HepG2 (cell line): ENCODE measurements around the gene MTA3. TPM values are rescaled to one million over a fixed set of nuclear protein-coding genes. Genes with fewer than 3 reads are reported as not detected.

Source experiments
- ARNTL ChIP-seq: sonication (generic); formaldehyde crosslinking; IDR thresholded peaks from 2 replicates; pipeline ENCODE4 v1.4.0; 2020; ENCODE audit warnings: mild to moderate bottlenecking, missing genetic modification reagents
- BHLHE40 ChIP-seq: IDR thresholded peaks from 2 replicates; pipeline ENCODE4 v1.6.1; 2011; ENCODE audit warnings: low read length, improper control_type of control experiment
- DR1 ChIP-seq: sonication (generic); formaldehyde crosslinking; IDR thresholded peaks from 2 replicates; pipeline ENCODE4 v1.8.0; 2021; ENCODE audit warnings: mild to moderate bottlenecking, missing genetic modification reagents, inconsistent platforms
- FOXM1 ChIP-seq: sonication (generic); formaldehyde crosslinking; IDR thresholded peaks from 2 replicates; pipeline ENCODE4 v1.5.0; 2020; ENCODE audit warnings: missing genetic modification reagents
- GRHL1 ChIP-seq: sonication (generic); formaldehyde crosslinking; conservative IDR thresholded peaks from 2 replicates; pipeline ENCODE4 v1.8.0; 2022; ENCODE audit warnings: missing genetic modification reagents
- HNRNPK ChIP-seq: fragments of 200-400 bp; formaldehyde crosslinking; IDR thresholded peaks from 2 replicates; pipeline ENCODE4 v1.6.1; 2018; ENCODE audit warnings: low read length, low read depth, moderate library complexity, mild to moderate bottlenecking; ENCODE audit not compliant: poor library complexity, severe bottlenecking
- HNRNPUL1 ChIP-seq: fragments of 200-400 bp; formaldehyde crosslinking; IDR thresholded peaks from 2 replicates; pipeline ENCODE4 v1.6.1; 2017; ENCODE audit warnings: low read depth, mild to moderate bottlenecking, low read length, moderate library complexity
- KLF11 ChIP-seq: IDR thresholded peaks from 2 replicates; pipeline ENCODE4 v1.6.1; 2016; ENCODE audit warnings: missing compliant biosample characterization
- KLF9 ChIP-seq: IDR thresholded peaks from 2 replicates; pipeline ENCODE4 v1.6.1; 2016; ENCODE audit warnings: low read depth
- MATR3 ChIP-seq: sonication (generic); formaldehyde crosslinking; IDR thresholded peaks from 2 replicates; pipeline ENCODE4 v1.4.0; 2020; ENCODE audit warnings: missing genetic modification reagents
- NCOA5 ChIP-seq: sonication (generic); formaldehyde crosslinking; IDR thresholded peaks from 2 replicates; pipeline ENCODE4 v1.4.0; 2020; ENCODE audit warnings: missing genetic modification reagents
- NFE2L1 ChIP-seq: sonication (generic); formaldehyde crosslinking; IDR thresholded peaks from 2 replicates; pipeline ENCODE4 v1.4.0; 2020; ENCODE audit warnings: missing genetic modification reagents, mild to moderate bottlenecking, borderline replicate concordance
- NFE2L2 ChIP-seq: fragments of 150-350 bp; IDR thresholded peaks from 2 replicates; pipeline ENCODE4 v1.6.1; 2014; ENCODE audit warnings: low read length
- NR2F2 ChIP-seq: IDR thresholded peaks from 2 replicates; pipeline ENCODE4 v1.6.1; 2012; ENCODE audit warnings: low read depth, inconsistent platforms, borderline replicate concordance
- NR3C1 ChIP-seq: sonication (generic); formaldehyde crosslinking; IDR thresholded peaks from 2 replicates; pipeline ENCODE4 v1.4.0; 2020; ENCODE audit warnings: missing genetic modification reagents
- NRL ChIP-seq: sonication (generic); formaldehyde crosslinking; IDR thresholded peaks from 2 replicates; pipeline ENCODE4 v1.5.0; 2020; ENCODE audit warnings: missing genetic modification reagents, mild to moderate bottlenecking, moderate library complexity, borderline replicate concordance
- SIN3A ChIP-seq: IDR thresholded peaks from 2 replicates; pipeline ENCODE4 v1.6.1; 2011; ENCODE audit warnings: low read depth, mild to moderate bottlenecking, control low read depth, low read length, borderline replicate concordance
- SPEN ChIP-seq: sonication (generic); formaldehyde crosslinking; IDR thresholded peaks from 2 replicates; pipeline ENCODE4 v1.5.1; 2020; ENCODE audit warnings: low read depth, mild to moderate bottlenecking, missing genetic modification reagents
- STAG1 ChIP-seq: sonication (generic); formaldehyde crosslinking; IDR thresholded peaks from 2 replicates; pipeline ENCODE4 v1.4.0; 2020; ENCODE audit warnings: missing genetic modification reagents
- TBX2 ChIP-seq: sonication (generic); formaldehyde crosslinking; IDR thresholded peaks from 2 replicates; pipeline ENCODE4 v1.5.0; 2020; ENCODE audit warnings: missing genetic modification reagents, mild to moderate bottlenecking, borderline replicate concordance
- ZBTB39 ChIP-seq: sonication (generic); formaldehyde crosslinking; IDR thresholded peaks from 2 replicates; pipeline ENCODE4 v1.5.0; 2020; ENCODE audit warnings: missing genetic modification reagents
- ZMYM2 ChIP-seq: sonication (generic); formaldehyde crosslinking; IDR thresholded peaks from 2 replicates; pipeline ENCODE4 v1.8.0; 2022; ENCODE audit warnings: mild to moderate bottlenecking, missing genetic modification reagents
- ZNF12 ChIP-seq: sonication (generic); formaldehyde crosslinking; IDR thresholded peaks from 2 replicates; pipeline ENCODE4 v1.5.0; 2020; ENCODE audit warnings: missing genetic modification reagents
- ZNF235 ChIP-seq: sonication (generic); formaldehyde crosslinking; IDR thresholded peaks from 2 replicates; pipeline ENCODE4 v1.8.1; 2023; ENCODE audit warnings: mild to moderate bottlenecking, missing genetic modification reagents, borderline replicate concordance
- ZNF274 ChIP-seq: sonication (generic); formaldehyde crosslinking; IDR thresholded peaks from 2 replicates; pipeline ENCODE4 v1.5.1; 2020; ENCODE audit warnings: mild to moderate bottlenecking, missing genetic modification reagents
- polyA plus RNA-seq, 8 experiments: library from polyadenylated mRNA; depleted of rRNA in 3 of 8; stranded (reverse) in 7 of 8; unstranded in 1 of 8; fragments of >200 nt; fragmentation: Illumina TruSeq in 4 of 8; extraction: Trizol in 4 of 8; gene quantifications; 2 replicates each; pipeline versions ENCODE4 v1.2.1 to v1.2.3, GENCODE V29; 2011 to 2016; ENCODE audit warnings: low read depth in 4 of 8, missing spikeins in 1 of 8, mixed read lengths in 1 of 8; ENCODE audit not compliant: insufficient read depth in 1 of 8
- total RNA-seq, 5 experiments: library from RNA; depleted of rRNA; stranded (reverse); fragments of >200 nt; fragmentation: Illumina TruSeq; extraction: Trizol; gene quantifications; 2 replicates each; pipeline ENCODE4 v1.2.3, GENCODE V29; 2016; ENCODE audit warnings: low read depth in 1 of 5
- TF ChIP-seq, protein P1 (sequence below): sonication (generic); formaldehyde crosslinking; IDR thresholded peaks from 2 replicates; pipeline ENCODE4 v1.8.0; 2022; ENCODE audit warnings: mild to moderate bottlenecking, missing genetic modification reagents, moderate library complexity
- TF ChIP-seq, protein P2 (sequence below): IDR thresholded peaks from 2 replicates; pipeline ENCODE4 v1.6.1; 2016; ENCODE audit warnings: control low read depth

Gene MTA3
- total and polyA plus RNA-seq, 2 of the 13 experiments (the other 11 are each of a cell fraction or from before 2014, with no cell fraction given): 48.8 to 77.8 TPM

GRCh38 chr2:42770288-42771131, 202.1 kb downstream of the MTA3 start (continued):
- TF ChIP-seq ZMYM2 (CRISPR knock-in tag) (no peak), DR1 (CRISPR knock-in tag) (no peak), NRL (CRISPR knock-in tag) (peak; percentile 30; the same call in 1 of the 2 replicates), NR3C1 (CRISPR knock-in tag) (no peak), GRHL1 (no peak), NFE2L2 (no peak), ARNTL (CRISPR knock-in tag) (no peak), STAG1 (CRISPR knock-in tag) (peak; percentile 81), NR2F2 (peak; percentile 19; the same call in 1 of the 2 replicates), ZNF274 (CRISPR knock-in tag) (no peak), ZNF235 (CRISPR knock-in tag) (no peak), KLF11 (CRISPR knock-in tag) (no peak), BHLHE40 (peak; percentile 60), HNRNPUL1 (no peak), FOXM1 (CRISPR knock-in tag) (no peak), HNRNPK (no peak), ZNF12 (no peak), NFE2L1 (CRISPR knock-in tag) (no peak), SIN3A (no peak), ZBTB39 (CRISPR knock-in tag) (no peak), KLF9 (CRISPR knock-in tag) (no peak), NCOA5 (no peak), TBX2 (CRISPR knock-in tag) (no peak), SPEN (CRISPR knock-in tag) (no peak), MATR3 (no peak)
- TF ChIP-seq, protein P1, sequence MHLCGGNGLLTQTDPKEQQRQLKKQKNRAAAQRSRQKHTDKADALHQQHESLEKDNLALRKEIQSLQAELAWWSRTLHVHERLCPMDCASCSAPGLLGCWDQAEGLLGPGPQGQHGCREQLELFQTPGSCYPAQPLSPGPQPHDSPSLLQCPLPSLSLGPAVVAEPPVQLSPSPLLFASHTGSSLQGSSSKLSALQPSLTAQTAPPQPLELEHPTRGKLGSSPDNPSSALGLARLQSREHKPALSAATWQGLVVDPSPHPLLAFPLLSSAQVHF (CRISPR knock-in tag): no peak
- TF ChIP-seq, protein P2, sequence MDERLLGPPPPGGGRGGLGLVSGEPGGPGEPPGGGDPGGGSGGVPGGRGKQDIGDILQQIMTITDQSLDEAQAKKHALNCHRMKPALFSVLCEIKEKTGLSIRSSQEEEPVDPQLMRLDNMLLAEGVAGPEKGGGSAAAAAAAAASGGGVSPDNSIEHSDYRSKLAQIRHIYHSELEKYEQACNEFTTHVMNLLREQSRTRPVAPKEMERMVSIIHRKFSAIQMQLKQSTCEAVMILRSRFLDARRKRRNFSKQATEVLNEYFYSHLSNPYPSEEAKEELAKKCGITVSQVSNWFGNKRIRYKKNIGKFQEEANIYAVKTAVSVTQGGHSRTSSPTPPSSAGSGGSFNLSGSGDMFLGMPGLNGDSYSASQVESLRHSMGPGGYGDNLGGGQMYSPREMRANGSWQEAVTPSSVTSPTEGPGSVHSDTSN: no peak
